H9 (cell line): ENCODE data around the gene RNF180. TPM values are rescaled to one million over a fixed set of nuclear protein-coding genes. Genes with fewer than 3 reads are reported as not detected.

Experiments
- DNase-seq: peaks from one replicate; pipeline ENCODE4 v3.0.0-alpha.2; 2017
- H2AFZ ChIP-seq: one replicate; pipeline ENCODE4 v1.6.1; 2013; ENCODE audit warnings: mild to moderate bottlenecking, low read length, control low read depth, moderate library complexity
- H2AK5ac ChIP-seq: 2 replicates; pipeline ENCODE4 v1.6.1; 2013; ENCODE audit warnings: low read length, control low read depth, mixed read lengths; ENCODE audit not compliant: insufficient read length
- H2BK120ac ChIP-seq: one replicate; pipeline ENCODE4 v1.6.1; 2013; ENCODE audit warnings: low read depth, mild to moderate bottlenecking, low read length, control low read depth, inconsistent platforms; ENCODE audit not compliant: poor library complexity, severe bottlenecking
- H2BK12ac ChIP-seq: 2 replicates; pipeline ENCODE4 v1.6.1; 2013; ENCODE audit warnings: low read length, control low read depth, mixed read lengths, low read depth; ENCODE audit not compliant: insufficient read length
- H2BK15ac ChIP-seq: 2 replicates; pipeline ENCODE4 v1.6.1; 2013; ENCODE audit warnings: low read depth, low read length, control low read depth
- H2BK20ac ChIP-seq: one replicate; pipeline ENCODE4 v1.6.1; 2013; ENCODE audit warnings: low read depth, mild to moderate bottlenecking, low read length, control low read depth, inconsistent platforms; ENCODE audit not compliant: poor library complexity, severe bottlenecking
- H2BK5ac ChIP-seq: 2 replicates; pipeline ENCODE4 v1.6.1; 2013; ENCODE audit warnings: low read length, control low read depth, mixed read lengths; ENCODE audit not compliant: insufficient read length
- H3K14ac ChIP-seq: 2 replicates; pipeline ENCODE4 v1.6.1; 2013; ENCODE audit warnings: low read length, control low read depth; ENCODE audit not compliant: insufficient read depth
- H3K18ac ChIP-seq: 2 replicates; pipeline ENCODE4 v1.6.1; 2013; ENCODE audit warnings: low read depth, mild to moderate bottlenecking, mixed read lengths, low read length, control low read depth; ENCODE audit not compliant: insufficient read length
- H3K23ac ChIP-seq: 2 replicates; pipeline ENCODE4 v1.6.1; 2013; ENCODE audit warnings: low read length, control low read depth, mixed read lengths, low read depth; ENCODE audit not compliant: insufficient read length
- H3K23me2 ChIP-seq: 2 replicates; pipeline ENCODE4 v1.6.1; 2013; ENCODE audit warnings: low read depth, mild to moderate bottlenecking, mixed read lengths, low read length, control low read depth; ENCODE audit not compliant: insufficient read length, poor library complexity, severe bottlenecking
- H3K27ac ChIP-seq: 2 replicates; pipeline ENCODE4 v1.5.1; 2013; ENCODE audit warnings: low read length, control low read depth, mixed read lengths, low read depth; ENCODE audit not compliant: insufficient read length
- H3K27me3 ChIP-seq: 2 replicates; pipeline ENCODE4 v1.6.1; 2013; ENCODE audit warnings: low read length, control low read depth, inconsistent platforms; ENCODE audit not compliant: insufficient read depth
- H3K4ac ChIP-seq: 2 replicates; pipeline ENCODE4 v1.6.1; 2013; ENCODE audit warnings: low read depth, mild to moderate bottlenecking, control low read depth, inconsistent platforms, low read length, moderate library complexity
- H3K4me1 ChIP-seq: 2 replicates; pipeline ENCODE4 v1.6.1; 2013; ENCODE audit warnings: low read length, control low read depth, inconsistent platforms; ENCODE audit not compliant: insufficient read depth
- H3K4me2 ChIP-seq: 2 replicates; pipeline ENCODE4 v1.6.1; 2013; ENCODE audit warnings: low read length, control low read depth, mixed read lengths; ENCODE audit not compliant: insufficient read length, insufficient read depth
- H3K56ac ChIP-seq: 2 replicates; pipeline ENCODE4 v1.6.1; 2013; ENCODE audit warnings: low read depth, mild to moderate bottlenecking, mixed read lengths, low read length, control low read depth; ENCODE audit not compliant: insufficient read length
- H3K79me1 ChIP-seq: 2 replicates; pipeline ENCODE4 v1.6.1; 2013; ENCODE audit warnings: low read depth, mild to moderate bottlenecking, moderate library complexity, low read length, control low read depth, inconsistent platforms; ENCODE audit not compliant: insufficient read depth, poor library complexity, severe bottlenecking
- H3K79me2 ChIP-seq: 2 replicates; pipeline ENCODE4 v1.6.1; 2013; ENCODE audit warnings: low read length, control low read depth, inconsistent platforms; ENCODE audit not compliant: insufficient read depth
- H3K9ac ChIP-seq: 2 replicates; pipeline ENCODE4 v1.6.1; 2013; ENCODE audit warnings: low read length, control low read depth, mixed read lengths; ENCODE audit not compliant: insufficient read length; ENCODE audit errors: extremely low read depth
- H3K9me3 ChIP-seq: one replicate; pipeline ENCODE4 v1.6.1; 2013; ENCODE audit warnings: low read depth, low read length, inconsistent platforms; ENCODE audit not compliant: control insufficient read depth
- H3T11ph ChIP-seq: one replicate; pipeline ENCODE4 v1.6.1; 2013; ENCODE audit warnings: mild to moderate bottlenecking, low read length, control low read depth, inconsistent platforms
- H4K20me1 ChIP-seq: one replicate; pipeline ENCODE4 v1.6.1; 2013; ENCODE audit not compliant: control insufficient read depth, insufficient read length, insufficient read depth
- H4K5ac ChIP-seq: 2 replicates; pipeline ENCODE4 v1.6.1; 2013; ENCODE audit warnings: low read depth, mild to moderate bottlenecking, mixed read lengths, low read length, control low read depth; ENCODE audit not compliant: insufficient read length
- H4K8ac ChIP-seq: replicated peaks from 2 replicates; pipeline ENCODE4 v1.6.1; 2013; ENCODE audit warnings: low read length, control low read depth, mixed read lengths, low read depth; ENCODE audit not compliant: insufficient read length
- H4K91ac ChIP-seq: 2 replicates; pipeline ENCODE4 v1.6.1; 2013; ENCODE audit warnings: low read depth, mild to moderate bottlenecking, moderate library complexity, mixed read lengths, low read length, control low read depth; ENCODE audit not compliant: insufficient read length
- H3K27ac Mint-ChIP-seq, 3 experiments: 2 replicates in 2 of 3; 3 replicates in 1 of 3; pipeline ENCODE4 v1.8.0; 2020 to 2021; ENCODE audit warnings: mixed read lengths in 3 of 3, mild to moderate bottlenecking in 1 of 3, moderate library complexity in 1 of 3
- H3K27me3 Mint-ChIP-seq: 2 replicates; pipeline ENCODE4 v1.8.0; 2021; ENCODE audit warnings: low read depth, mild to moderate bottlenecking, moderate library complexity, mixed read lengths
- H3K36me3 Mint-ChIP-seq, 3 experiments: 2 replicates in 2 of 3; 3 replicates in 1 of 3; pipeline ENCODE4 v1.8.0; 2020 to 2021; ENCODE audit warnings: low read depth in 3 of 3, mixed read lengths in 3 of 3; ENCODE audit not compliant: insufficient read depth in 1 of 3
- H3K4me1 Mint-ChIP-seq, 2 experiments: 2 replicates each; pipeline ENCODE4 v1.8.0; 2020; ENCODE audit warnings: mixed read lengths in 2 of 2
- H3K4me3 Mint-ChIP-seq, 2 experiments: 2 replicates in 1 of 2; 3 replicates in 1 of 2; pipeline ENCODE4 v1.8.0; 2020 to 2021; ENCODE audit warnings: mild to moderate bottlenecking in 2 of 2, mixed read lengths in 2 of 2, moderate library complexity in 1 of 2
- H3K9me3 Mint-ChIP-seq, 2 experiments: 2 replicates in 1 of 2; 3 replicates in 1 of 2; pipeline ENCODE4 v1.8.0; 2020; ENCODE audit warnings: mild to moderate bottlenecking in 2 of 2, mixed read lengths in 2 of 2, moderate library complexity in 1 of 2
- CTCF ChIP-seq: fragments of 200-600 bp; sonication (generic); conservative IDR thresholded peaks from 3 replicates; pipeline ENCODE4 v1.8.0; 2021; ENCODE audit warnings: antibody characterized with exemption, mild to moderate bottlenecking
- WGBS: extraction: QIAGEN DNeasy Blood & Tissue Kit; methylation state at CpG from one replicate; pipeline ENCODE4 v1.1.7; 2013; ENCODE audit warnings: missing lambda C conversion rate, low lambda C conversion rate, mixed read lengths; ENCODE audit not compliant: insufficient read length; ENCODE audit errors: extremely low coverage; 5-methylcytosine and 5-hydroxymethylcytosine counted together
- total RNA-seq: library from RNA; stranded (reverse); gene quantifications from 2 replicates; pipeline ENCODE4 v1.2.1, GENCODE V29; 2021

RNF180 gene
- total RNA-seq, 1 experiment from 2014 or later, result 2.5 TPM

- Histone ChIP-seq H3K27ac (no peak overlapping the region), H3K56ac (no peak overlapping the region), H4K8ac (no peak overlapping the region), H4K5ac (no peak overlapping the region), H3T11ph (no peak overlapping the region), H3K4me1 (no peaks in the 10 kb centered on the region; the same call in 1 of the 2 replicates), H3K79me1 (no peaks in the 10 kb centered on the region), H3K4ac (no peak overlapping the region), H3K18ac (no peak overlapping the region), H3K14ac (no peak overlapping the region), H2BK12ac (no peak overlapping the region), H2AFZ (no peak overlapping the region), H2BK20ac (no peak overlapping the region), H2BK5ac (no peak overlapping the region), H4K91ac (no peak overlapping the region), H3K23ac (no peak overlapping the region), H3K79me2 (no peaks in the 10 kb centered on the region), H3K23me2 (no peaks in the 10 kb centered on the region), H3K9me3 (no peaks in the 10 kb centered on the region), H2AK5ac (no peak overlapping the region), H2BK120ac (no peak overlapping the region), H3K27me3 (no peaks in the 10 kb centered on the region), H4K20me1 (no peaks in the 10 kb centered on the region), H3K9ac (no peak overlapping the region), H2BK15ac (no peak overlapping the region), H3K4me2 (no peak overlapping the region)
- H3K4me3 Mint-ChIP-seq, result no peak overlapping the region
- WGBS, result no CpG with 5 or more reads among the region's 3 CpGs
- H3K9me3 Mint-ChIP-seq, result peaks cover 5 to 6% of the 10 kb centered on the region in 2 experiments; a peak in 4 of 5 replicates
- no peak for DNase-seq
- TF ChIP-seq CTCF, result no peak
- peaks cover 12 to 13% of the 10 kb centered on the region in 2 experiments for H3K4me1 Mint-ChIP-seq
- H3K36me3 Mint-ChIP-seq, result peaks cover 0 to 16% (median 2%) of the 10 kb centered on the region in 3 experiments; a peak in 2 of 7 replicates
- no peak overlapping the region for H3K27ac Mint-ChIP-seq
- H3K27me3 Mint-ChIP-seq, result no peaks in the 10 kb centered on the region
Observed at GRCh38 chr5:64140018-64140417, 25.6 kb upstream of the RNF180 start.
